ENCODE measurements around the gene SWI5. TPM values are rescaled to one million over a fixed set of nuclear protein-coding genes. Genes with fewer than 3 reads are reported as not detected.

Gene SWI5
- total and polyA plus RNA-seq, 2 donors (not counting 1 experiment from before 2014, with no cell fraction given) = 35.7 to 46.7 TPM

GRCh38 chr9:128321343-128321742 lies 45.3 kb downstream of the SWI5 start:
- Histone ChIP-seq H3K4me1 (ENCODE audit: control insufficient read depth, extremely low read depth, insufficient read depth, low read length) (peaks cover 9% of the 10 kb centered on the region), H3K27ac (ENCODE audit: insufficient read depth, low read length) (no peak overlapping the region), H3K4me2 (ENCODE audit: extremely low read depth, insufficient read depth, low read length) (peak overlapping the region; percentile 73), H3K9ac (ENCODE audit: insufficient read depth, low read length) (no peak overlapping the region), H3K27me3 (ENCODE audit: control insufficient read depth, insufficient read depth, low read length) (no peaks in the 10 kb centered on the region), H3K9me3 (ENCODE audit: control insufficient read depth, insufficient read depth, low read depth, low read length) (no peaks in the 10 kb centered on the region), H3K79me2 (ENCODE audit: control insufficient read depth, insufficient read depth, low read length) (peaks cover 29% of the 10 kb centered on the region), H3K4me3 (replicated peaks in 1 of 4; ENCODE audit: control extremely low read depth in 1 of 4, insufficient read depth in 1 of 4, low read depth in 3 of 4, low read length in 4 of 4) (peak overlapping the region; percentile 82 to 89 (median 88)), H3K36me3 (ENCODE audit: control insufficient read depth, insufficient read depth, low read length) (peaks cover 12% of the 10 kb centered on the region), H2AFZ (ENCODE audit: low read length) (no peak overlapping the region), H4K20me1 (ENCODE audit: control insufficient read depth, extremely low read depth, insufficient read depth, low read length) (no peaks in the 10 kb centered on the region)
- DNase-seq (ENCODE audit: low read depth in 2 of 2) = no peak
- TF ChIP-seq EZH2 (IDR thresholded peaks at IDR 0.05; ENCODE audit: low read length, missing control alignments) (no peak), CTCF (conservative IDR thresholded peaks at IDR 0.05 in 1 of 2, IDR thresholded peaks at IDR 0.05 in 1 of 2; ENCODE audit: low read depth in 1 of 2, low read length in 2 of 2) (no peak)

DNA sequence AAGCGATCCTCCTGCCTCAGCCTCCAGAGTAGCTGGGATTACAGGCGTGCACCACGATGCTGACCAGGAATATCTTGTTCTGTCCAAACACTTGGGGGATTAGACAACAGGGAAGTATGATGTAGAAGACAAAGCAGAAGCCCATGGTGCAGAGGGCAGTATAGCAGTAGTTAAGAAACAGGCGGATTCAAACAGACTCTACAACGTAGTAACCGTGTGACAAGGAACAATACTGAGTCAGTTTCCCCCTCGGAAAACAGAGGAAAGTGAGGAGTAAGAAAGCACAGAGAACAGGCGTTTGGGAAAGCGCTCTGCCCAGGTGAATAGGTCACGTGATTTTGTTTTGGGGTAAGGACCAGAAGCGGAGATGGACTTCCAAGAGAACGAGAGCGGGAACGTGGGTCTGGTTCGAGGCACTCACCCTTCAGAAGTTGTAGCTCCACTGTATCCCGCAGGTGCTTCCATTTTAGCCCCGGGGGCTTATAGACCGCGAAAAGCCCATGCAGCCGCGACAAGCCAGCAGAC lies 45.9 kb downstream of the SWI5 start:
- Histone ChIP-seq H3K9me3 (ENCODE audit: control insufficient read depth, insufficient read depth, low read depth, low read length) (no peaks in the 10 kb centered on the region), H3K4me3 (replicated peaks in 1 of 4; ENCODE audit: control extremely low read depth in 1 of 4, insufficient read depth in 1 of 4, low read depth in 3 of 4, low read length in 4 of 4) (peak overlapping the region; percentile 82 to 89 (median 88)), H3K36me3 (ENCODE audit: control insufficient read depth, insufficient read depth, low read length) (peaks cover 10% of the 10 kb centered on the region), H4K20me1 (ENCODE audit: control insufficient read depth, extremely low read depth, insufficient read depth, low read length) (no peaks in the 10 kb centered on the region), H3K27ac (ENCODE audit: insufficient read depth, low read length) (peak overlapping the region; percentile 21), H3K9ac (ENCODE audit: insufficient read depth, low read length) (peak overlapping the region; percentile 63), H2AFZ (ENCODE audit: low read length) (peak overlapping the region; percentile 89), H3K4me2 (ENCODE audit: extremely low read depth, insufficient read depth, low read length) (peak overlapping the region; percentile 73), H3K79me2 (ENCODE audit: control insufficient read depth, insufficient read depth, low read length) (peaks cover 29% of the 10 kb centered on the region), H3K4me1 (ENCODE audit: control insufficient read depth, extremely low read depth, insufficient read depth, low read length) (peaks cover 9% of the 10 kb centered on the region), H3K27me3 (ENCODE audit: control insufficient read depth, insufficient read depth, low read length) (no peaks in the 10 kb centered on the region)
- no peak for DNase-seq (ENCODE audit: low read depth in 2 of 2)
- no peak for TF ChIP-seq CTCF (conservative IDR thresholded peaks at IDR 0.05 in 1 of 2, IDR thresholded peaks at IDR 0.05 in 1 of 2; ENCODE audit: low read depth in 1 of 2, low read length in 2 of 2)

- DNase-seq (ENCODE audit: low read depth in 2 of 2) = peak; percentile 94 to 96
- H3K4me2 ChIP-seq (ENCODE audit: extremely low read depth, insufficient read depth, low read length) = peak within 1 kb of the TSS; percentile 73
- peaks cover 9% of the 10 kb centered on the region for H3K4me1 ChIP-seq (ENCODE audit: control insufficient read depth, extremely low read depth, insufficient read depth, low read length)
- peak within 1 kb of the TSS; percentile 82 to 89 (median 88) for H3K4me3 ChIP-seq (replicated peaks in 1 of 4; ENCODE audit: control extremely low read depth in 1 of 4, insufficient read depth in 1 of 4, low read depth in 3 of 4, low read length in 4 of 4)
- H3K9ac ChIP-seq (ENCODE audit: insufficient read depth, low read length) = peak within 1 kb of the TSS; percentile 63
- peak within 1 kb of the TSS; percentile 81 for H3K27ac ChIP-seq (ENCODE audit: insufficient read depth, low read length)
- TF ChIP-seq CTCF (conservative IDR thresholded peaks at IDR 0.05 in 1 of 2, IDR thresholded peaks at IDR 0.05 in 1 of 2; ENCODE audit: low read depth in 1 of 2, low read length in 2 of 2) (no peak), EZH2 (IDR thresholded peaks at IDR 0.05; ENCODE audit: low read length, missing control alignments) (no peak)
- peak within 1 kb of the TSS; percentile 94 for H2AFZ ChIP-seq (ENCODE audit: low read length)
- no peaks in the 10 kb centered on the region for H4K20me1 ChIP-seq (ENCODE audit: control insufficient read depth, extremely low read depth, insufficient read depth, low read length)
- no peaks in the 10 kb centered on the region for H3K27me3 ChIP-seq (ENCODE audit: control insufficient read depth, insufficient read depth, low read length)
- peaks cover 29% of the 10 kb centered on the region for H3K79me2 ChIP-seq (ENCODE audit: control insufficient read depth, insufficient read depth, low read length)
- H3K9me3 ChIP-seq (ENCODE audit: control insufficient read depth, insufficient read depth, low read depth, low read length) = no peaks in the 10 kb centered on the region
- peaks cover 8% of the 10 kb centered on the region for H3K36me3 ChIP-seq (ENCODE audit: control insufficient read depth, insufficient read depth, low read length)
Observed at GRCh38 chr9:128322404-128323211, 46.5 kb downstream of the SWI5 start, which contains the start of the genes COQ4 and TRUB2. Gene COQ4 (plus strand): TSS chr9:128322839. CDS start chr9:128322859, 20 bp downstream. Gene TRUB2 (minus strand): TSS chr9:128322447. CDS start chr9:128322408, 39 bp downstream.
